PFSK-1 (cell line): Measurements from ENCODE around the gene PPTC7.

ENCODE experiments used
- FOXP2 ChIP-seq: optimal IDR thresholded peaks from 2 replicates; pipeline ENCODE3; 2011; ENCODE audit warnings: borderline replicate concordance, control low read depth, inconsistent platforms; ENCODE audit not compliant: insufficient read depth; ENCODE audit errors: extremely low read length, extremely low read depth
- POLR2AphosphoS5 ChIP-seq: IDR thresholded peaks from 2 replicates; pipeline ENCODE4 v1.6.1; 2012; ENCODE audit warnings: low read depth, mild to moderate bottlenecking, control low read depth, low read length, moderate library complexity
- REST ChIP-seq, 2 experiments: IDR thresholded peaks; 2 replicates each; pipeline versions ENCODE4 v1.6.1 to v1.8.0; 2011 to 2012; ENCODE audit warnings: low read depth in 2 of 2, low read length in 2 of 2, control low read depth in 1 of 2, inconsistent platforms in 1 of 2, mild to moderate bottlenecking in 1 of 2, moderate library complexity in 1 of 2; ENCODE audit not compliant: insufficient read depth in 1 of 2
- SIN3A ChIP-seq: IDR thresholded peaks from 2 replicates; pipeline ENCODE4 v1.6.1; 2012; ENCODE audit warnings: mild to moderate bottlenecking, low read length, moderate library complexity, borderline replicate concordance; ENCODE audit not compliant: insufficient read depth
- TAF1 ChIP-seq: IDR thresholded peaks from 2 replicates; pipeline ENCODE4 v1.6.1; 2012; ENCODE audit warnings: low read length, control low read depth, borderline replicate concordance; ENCODE audit not compliant: insufficient read depth

- TF ChIP-seq TAF1 (no peak), POLR2AphosphoS5 (no peak), SIN3A (no peak), REST (IDR thresholded peaks at IDR 0.05; ENCODE audit: insufficient read depth in 1 of 2, low read depth in 2 of 2, low read length in 2 of 2) (no peak), FOXP2 (no peak)
Observed at GRCh38 chr12:110514363-110514762, 68.8 kb downstream of the PPTC7 start.
